Measurements from ENCODE around the gene ITPR2.

- TF ChIP-seq CTCF (IDR thresholded peaks at IDR 0.05; ENCODE audit: control extremely low read depth in 1 of 3, insufficient read depth in 1 of 3, low read depth in 1 of 3, low read length in 3 of 3) (no peak), RAD21 (IDR thresholded peaks at IDR 0.05 in 1 of 2, conservative IDR thresholded peaks at IDR 0.05 in 1 of 2; ENCODE audit: low read depth in 2 of 2, low read length in 2 of 2) (no peak), EZH2 (IDR thresholded peaks at IDR 0.05; ENCODE audit: low read depth, low read length, severe bottlenecking) (no peak), E2F6 (IDR thresholded peaks at IDR 0.05) (no peak)
These were observed 190.6 kb downstream of the ITPR2 start for GRCh38 chr12:26642361-26642760.
